ENCODE measurements around the gene ZCCHC24. TPM values are rescaled to one million over a fixed set of nuclear protein-coding genes. Genes with fewer than 3 reads are reported as not detected.

ZCCHC24 gene
- total RNA-seq, 4 donors from 2014 or later, result 37.6 to 75.7 (median 48.7) TPM

GRCh38 chr10:79383974-79384606 is 61.3 kb downstream of the ZCCHC24 start:
- TF ChIP-seq CTCF (IDR thresholded peaks at IDR 0.05; ENCODE audit: low read depth), result no peak

DNA sequence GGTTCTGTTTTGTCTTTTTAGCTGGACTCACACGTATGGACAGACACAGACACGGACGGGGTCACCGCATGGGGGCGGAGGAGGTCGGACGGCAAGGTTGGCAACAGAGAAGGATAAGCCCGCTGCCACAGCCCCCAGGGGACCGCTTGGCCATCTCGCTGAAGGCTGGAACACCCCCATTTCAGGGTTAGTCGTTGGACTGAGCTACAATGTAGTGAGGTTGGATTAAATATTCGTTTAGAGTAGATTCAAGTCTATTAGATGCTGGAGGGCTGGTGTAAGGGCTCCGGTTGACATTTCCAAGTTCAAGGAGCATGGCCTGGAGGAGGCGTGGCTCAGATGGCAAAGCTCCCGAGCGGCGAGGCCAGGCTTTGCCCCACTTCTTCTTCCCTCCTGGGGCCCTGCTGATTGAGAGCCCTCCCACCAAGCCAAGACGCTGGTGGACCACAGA is 62.9 kb downstream of the ZCCHC24 start:
- TF ChIP-seq CTCF (IDR thresholded peaks at IDR 0.05; ENCODE audit: low read depth), result no peak

GRCh38 chr10:79381804-79382221 is 63.6 kb downstream of the ZCCHC24 start:
- no peak for TF ChIP-seq CTCF (IDR thresholded peaks at IDR 0.05; ENCODE audit: low read depth)

DNA sequence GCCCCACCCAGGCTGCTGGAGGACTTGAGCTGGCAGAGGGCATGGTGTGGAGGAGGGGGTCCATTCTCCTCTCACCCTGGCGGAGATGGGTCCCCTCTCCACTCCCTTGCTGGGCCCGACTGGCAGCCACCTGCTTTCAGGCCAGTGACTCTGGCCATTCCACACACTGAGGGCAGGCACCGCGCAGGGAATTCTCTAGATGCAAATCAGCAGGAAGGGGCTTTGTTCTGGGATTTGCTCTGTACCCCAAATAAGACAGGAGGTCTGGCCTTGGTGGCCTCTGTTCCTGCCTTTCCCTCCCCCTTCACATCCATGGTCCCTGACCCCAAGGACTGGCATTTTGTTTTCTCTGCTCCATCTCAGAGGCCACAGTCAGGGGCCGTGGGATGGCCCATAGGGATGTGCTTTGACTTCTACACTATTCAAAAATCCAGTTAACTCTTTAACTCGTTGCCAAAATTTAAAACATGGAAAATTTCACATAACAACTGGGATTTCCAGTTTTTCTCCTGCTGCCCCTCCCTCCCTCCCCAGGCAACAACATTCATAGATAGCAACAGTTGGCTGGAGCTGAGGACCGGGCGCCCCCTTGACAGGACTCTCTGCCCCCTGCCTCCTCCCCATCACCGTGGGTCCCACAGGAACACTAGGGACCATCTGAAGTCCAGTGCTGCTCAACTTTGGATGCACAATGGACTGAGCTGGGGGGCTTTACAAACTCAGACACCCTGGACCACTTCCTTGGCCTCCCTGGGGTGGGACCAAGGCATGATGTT is 64.3 kb downstream of the ZCCHC24 start:
- TF ChIP-seq CTCF (IDR thresholded peaks at IDR 0.05; ENCODE audit: low read depth), result no peak

GRCh38 chr10:79380125-79380945 is 65.1 kb downstream of the ZCCHC24 start:
- TF ChIP-seq CTCF (IDR thresholded peaks at IDR 0.05; ENCODE audit: low read depth), result no peak

GRCh38 chr10:79379512-79380124 is 65.8 kb downstream of the ZCCHC24 start:
- TF ChIP-seq CTCF (IDR thresholded peaks at IDR 0.05; ENCODE audit: low read depth), result no peak
